GM18499 (cell line): ENCODE data around the gene SHISA6.

Source experiments
- ATAC-seq: cut with Tn5 transposase; IDR thresholded peaks from one replicate; pipeline ENCODE4 v1.9.1; 2021; ENCODE audit warnings: moderate number of reproducible peaks; ENCODE audit not compliant: insufficient read depth, unreplicated experiment

The SHISA6 gene

GRCh38 chr17:11503308-11504035, 262.5 kb downstream of the SHISA6 start:
- ATAC-seq, result no peak

- no peak for ATAC-seq
Measured at GRCh38 chr17:11506635-11507034, 265.6 kb downstream of the SHISA6 start.

GRCh38 chr17:11511696-11512095, 270.7 kb downstream of the SHISA6 start:
- no peak for ATAC-seq

GRCh38 chr17:11514565-11514964, 273.6 kb downstream of the SHISA6 start:
- no peak for ATAC-seq

- ATAC-seq, result no peak
Measured at GRCh38 chr17:11514981-11515680, 274.1 kb downstream of the SHISA6 start.

GRCh38 chr17:11515901-11516300, 274.9 kb downstream of the SHISA6 start:
- ATAC-seq, result no peak

- no peak for ATAC-seq
Measured at GRCh38 chr17:11535231-11535630, 294.2 kb downstream of the SHISA6 start.

GRCh38 chr17:11538366-11538765, 297.4 kb downstream of the SHISA6 start:
- ATAC-seq, result no peak

- ATAC-seq, result no peak
Measured at GRCh38 chr17:11539637-11540036, 298.6 kb downstream of the SHISA6 start.

- no peak for ATAC-seq
Measured at GRCh38 chr17:11545002-11545401, 304.0 kb downstream of the SHISA6 start.

GRCh38 chr17:11545696-11546095, 304.7 kb downstream of the SHISA6 start:
- ATAC-seq, result no peak

- ATAC-seq, result no peak
Measured at GRCh38 chr17:11547853-11548252, 306.8 kb downstream of the SHISA6 start.

GRCh38 chr17:11548398-11548797, 307.4 kb downstream of the SHISA6 start:
- ATAC-seq, result no peak

GRCh38 chr17:11550431-11550830, 309.4 kb downstream of the SHISA6 start:
- ATAC-seq, result no peak

- ATAC-seq, result no peak
Measured at GRCh38 chr17:11551442-11551841, 310.4 kb downstream of the SHISA6 start.

GRCh38 chr17:11553135-11553534, 312.1 kb downstream of the SHISA6 start:
- ATAC-seq, result no peak

GRCh38 chr17:11554042-11554441, 313.0 kb downstream of the SHISA6 start:
- ATAC-seq, result no peak

- ATAC-seq, result no peak
Measured at GRCh38 chr17:11554542-11554941, 313.5 kb downstream of the SHISA6 start.

GRCh38 chr17:11555530-11555929, 314.5 kb downstream of the SHISA6 start:
- no peak for ATAC-seq

- ATAC-seq, result no peak
Measured at GRCh38 chr17:11557727-11558452, 316.9 kb downstream of the SHISA6 start.

GRCh38 chr17:11558681-11559234, 317.7 kb downstream of the SHISA6 start:
- no peak for ATAC-seq
